D721Med (cell line): ENCODE results near the gene FAM228A.

ENCODE experiments used
- DNase-seq: peaks from one replicate; pipeline ENCODE4 v3.0.0; 2011; ENCODE audit warnings: low spot score; ENCODE audit not compliant: insufficient read length
- FAIRE-seq: peaks from 2 replicates; lab custom pipeline; 2011; peaks lifted over from hg19 to GRCh38; lab: Jason Lieb, UNC
- CTCF ChIP-seq: IDR thresholded peaks from 2 replicates; pipeline ENCODE4 v1.5.1; 2012; ENCODE audit warnings: mild to moderate bottlenecking, control low read depth; ENCODE audit not compliant: insufficient read depth; ENCODE audit errors: missing control alignments

The FAM228A gene

GRCh38 chr2:24203787-24204150 is 28.9 kb downstream of the FAM228A start:
- FAIRE-seq, result no peak
- no peak for TF ChIP-seq CTCF
- no peak for DNase-seq

GRCh38 chr2:24204505-24204904 is 29.7 kb downstream of the FAM228A start:
- DNase-seq (no peak), FAIRE-seq (no peak)
- TF ChIP-seq CTCF, result no peak

GRCh38 chr2:24205131-24205530 is 30.3 kb downstream of the FAM228A start:
- DNase-seq, result no peak
- no peak for TF ChIP-seq CTCF

GRCh38 chr2:24206242-24206641 is 31.4 kb downstream of the FAM228A start:
- no peak for TF ChIP-seq CTCF
- DNase-seq (no peak), FAIRE-seq (no peak)

More at GRCh38 chr2:24205131-24205530, 30.3 kb downstream of the FAM228A start:
- no peak for FAIRE-seq

- FAIRE-seq (no peak), DNase-seq (no peak)
- no peak for TF ChIP-seq CTCF
Observed at GRCh38 chr2:24206714-24207113, 31.9 kb downstream of the FAM228A start.

- DNase-seq (no peak), FAIRE-seq (no peak)
- TF ChIP-seq CTCF, result no peak
Observed at GRCh38 chr2:24207359-24207758, 32.5 kb downstream of the FAM228A start.

- TF ChIP-seq CTCF, result no peak
- FAIRE-seq, result no peak
Observed at GRCh38 chr2:24208490-24208889, 33.6 kb downstream of the FAM228A start.

More at GRCh38 chr2:24208490-24208889, 33.6 kb downstream of the FAM228A start:
- DNase-seq, result no peak
